Endothelial cell (in vitro differentiated cells): ENCODE data around the gene GLCCI1. TPM values are rescaled to one million over a fixed set of nuclear protein-coding genes. Genes with fewer than 3 reads are reported as not detected.
"Not testable (repeated sequence)": the region's sequence is repeated elsewhere in the genome, so short reads cannot be mapped to it uniquely, and the experiment has no call there.

Experiments used
- DNase-seq: peaks from one replicate; pipeline ENCODE4 v3.0.0; 2021; ENCODE audit warnings: low spot score
- H3K27ac Mint-ChIP-seq: one replicate; pipeline ENCODE4 v1.8.0; 2021; ENCODE audit warnings: mixed read lengths, inconsistent platforms; ENCODE audit not compliant: unreplicated experiment
- H3K27me3 Mint-ChIP-seq: one replicate; pipeline ENCODE4 v1.8.0; 2021; ENCODE audit warnings: mild to moderate bottlenecking, moderate library complexity, mixed read lengths, inconsistent platforms; ENCODE audit not compliant: unreplicated experiment
- H3K36me3 Mint-ChIP-seq: one replicate; pipeline ENCODE4 v1.8.0; 2021; ENCODE audit warnings: mild to moderate bottlenecking, low read depth, mixed read lengths, inconsistent platforms; ENCODE audit not compliant: unreplicated experiment
- H3K4me1 Mint-ChIP-seq: one replicate; pipeline ENCODE4 v1.8.0; 2021; ENCODE audit warnings: mild to moderate bottlenecking, mixed read lengths, inconsistent platforms; ENCODE audit not compliant: unreplicated experiment
- H3K4me3 Mint-ChIP-seq: one replicate; pipeline ENCODE4 v1.8.0; 2021; ENCODE audit warnings: mild to moderate bottlenecking, mixed read lengths, inconsistent platforms; ENCODE audit not compliant: unreplicated experiment
- H3K9me3 Mint-ChIP-seq: one replicate; pipeline ENCODE4 v1.8.0; 2021; ENCODE audit warnings: mixed read lengths, inconsistent platforms; ENCODE audit not compliant: unreplicated experiment
- total RNA-seq: library from RNA; stranded (reverse); fragmentation: NEBNext Ultra II Directional; extraction: Animal tissue kit (Norgen Biotek cat#: 25700); gene quantifications from one replicate; pipeline ENCODE4 v1.2.1, GENCODE V29; 2021; ENCODE audit not compliant: unreplicated experiment
- TF ChIP-seq, protein P1 (sequence below): fragments of 200-600 bp; sonication (generic); IDR thresholded peaks from one replicate; pipeline ENCODE4 v1.5.0; 2021; ENCODE audit warnings: antibody characterized with exemption; ENCODE audit not compliant: unreplicated experiment

The GLCCI1 gene
- total RNA-seq, 1 donor from 2014 or later: 13.8 TPM

DNA sequence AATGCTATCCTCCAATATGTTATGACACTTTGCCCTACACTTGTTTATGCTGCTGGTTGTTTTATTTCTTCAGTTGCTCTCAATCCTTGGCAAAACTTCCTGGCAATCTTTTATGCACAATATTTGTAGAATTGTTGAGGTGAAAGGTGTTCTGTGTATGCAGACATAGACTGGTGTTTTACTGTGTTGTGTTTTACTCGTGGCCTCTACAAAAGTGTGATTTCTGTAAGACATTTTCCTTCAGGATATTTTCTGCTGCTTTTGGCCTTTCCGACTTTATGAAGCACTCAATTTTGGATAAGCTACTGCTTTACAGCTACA is 21.8 kb downstream of the GLCCI1 start:
- DNase-seq: no peak
- Mint-ChIP-seq H3K4me1 (no peaks in the 10 kb centered on the region), H3K27ac (no peak overlapping the region), H3K27me3 (no peaks in the 10 kb centered on the region), H3K9me3 (no peaks in the 10 kb centered on the region), H3K4me3 (no peak overlapping the region), H3K36me3 (peaks cover 5% of the 10 kb centered on the region)
- TF ChIP-seq, protein P1, sequence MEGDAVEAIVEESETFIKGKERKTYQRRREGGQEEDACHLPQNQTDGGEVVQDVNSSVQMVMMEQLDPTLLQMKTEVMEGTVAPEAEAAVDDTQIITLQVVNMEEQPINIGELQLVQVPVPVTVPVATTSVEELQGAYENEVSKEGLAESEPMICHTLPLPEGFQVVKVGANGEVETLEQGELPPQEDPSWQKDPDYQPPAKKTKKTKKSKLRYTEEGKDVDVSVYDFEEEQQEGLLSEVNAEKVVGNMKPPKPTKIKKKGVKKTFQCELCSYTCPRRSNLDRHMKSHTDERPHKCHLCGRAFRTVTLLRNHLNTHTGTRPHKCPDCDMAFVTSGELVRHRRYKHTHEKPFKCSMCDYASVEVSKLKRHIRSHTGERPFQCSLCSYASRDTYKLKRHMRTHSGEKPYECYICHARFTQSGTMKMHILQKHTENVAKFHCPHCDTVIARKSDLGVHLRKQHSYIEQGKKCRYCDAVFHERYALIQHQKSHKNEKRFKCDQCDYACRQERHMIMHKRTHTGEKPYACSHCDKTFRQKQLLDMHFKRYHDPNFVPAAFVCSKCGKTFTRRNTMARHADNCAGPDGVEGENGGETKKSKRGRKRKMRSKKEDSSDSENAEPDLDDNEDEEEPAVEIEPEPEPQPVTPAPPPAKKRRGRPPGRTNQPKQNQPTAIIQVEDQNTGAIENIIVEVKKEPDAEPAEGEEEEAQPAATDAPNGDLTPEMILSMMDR: no peak

DNA sequence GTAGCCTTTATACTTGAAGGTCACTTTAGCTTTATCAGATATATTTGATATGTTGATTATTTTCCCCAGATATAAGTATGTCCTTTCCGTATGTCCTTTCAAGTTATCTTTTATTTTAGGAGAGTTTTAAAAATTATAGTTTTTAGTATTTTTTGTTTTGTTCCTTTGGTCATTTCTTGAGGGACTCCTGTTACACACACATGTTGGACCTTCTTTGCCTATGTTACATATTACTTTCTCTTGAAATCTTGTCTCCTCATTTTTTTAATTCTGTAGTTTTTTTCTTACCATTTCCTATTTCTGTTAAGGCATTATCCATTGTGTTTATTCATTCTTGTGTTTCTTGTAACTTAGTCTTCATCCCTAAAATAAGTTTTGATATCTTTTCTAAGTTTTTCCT is 23.9 kb downstream of the GLCCI1 start:
- Mint-ChIP-seq H3K36me3 (peaks cover 5% of the 10 kb centered on the region), H3K4me3 (no peak overlapping the region), H3K4me1 (no peaks in the 10 kb centered on the region), H3K9me3 (no peaks in the 10 kb centered on the region), H3K27ac (no peak overlapping the region), H3K27me3 (no peaks in the 10 kb centered on the region)
- TF ChIP-seq, protein P1: no peak
- no peak for DNase-seq

DNA sequence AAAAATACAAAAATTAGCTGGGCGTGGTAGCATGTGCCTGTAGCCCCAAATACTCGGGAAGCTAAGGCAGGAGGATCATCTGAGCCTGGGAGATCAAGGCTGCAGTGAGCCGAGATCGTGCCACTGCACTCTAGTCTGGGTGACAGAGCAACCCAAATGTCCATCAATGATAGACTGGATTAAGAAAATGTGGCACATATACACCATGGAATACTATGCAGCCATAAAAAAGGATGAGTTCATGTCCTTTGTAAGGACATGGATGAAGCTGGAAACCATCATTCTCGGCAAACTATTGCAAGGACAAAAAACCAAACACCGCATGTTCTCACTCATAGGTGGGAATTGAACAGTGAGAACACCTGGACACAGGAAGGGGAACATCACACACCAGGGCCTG is 26.8 kb downstream of the GLCCI1 start:
- not testable (repeated sequence) for H3K4me1 Mint-ChIP-seq, H3K36me3 Mint-ChIP-seq, H3K27me3 Mint-ChIP-seq, H3K27ac Mint-ChIP-seq, H3K9me3 Mint-ChIP-seq, DNase-seq, H3K4me3 Mint-ChIP-seq

DNA sequence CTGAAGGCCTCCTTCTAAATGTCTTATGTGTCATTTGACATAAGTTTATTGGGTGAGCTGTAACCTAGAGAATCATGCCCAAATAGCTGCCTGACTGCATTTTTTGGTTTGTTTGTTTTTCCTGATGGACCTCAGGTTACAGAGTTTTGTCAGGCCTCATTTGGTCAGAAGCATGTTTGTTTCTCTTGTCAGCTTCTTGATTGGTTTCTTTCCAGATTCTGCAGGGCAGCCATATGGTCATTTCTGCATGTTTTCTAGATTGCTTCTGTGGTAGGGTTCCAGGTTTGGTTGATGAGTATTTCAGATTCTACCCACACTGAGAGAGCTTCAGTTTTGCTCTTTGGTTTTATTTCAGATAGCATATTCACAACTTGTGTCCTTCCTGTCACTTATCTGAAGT is 28.0 kb downstream of the GLCCI1 start:
- no peak for DNase-seq
- Mint-ChIP-seq H3K4me1 (no peaks in the 10 kb centered on the region), H3K36me3 (peaks cover 5% of the 10 kb centered on the region), H3K27ac (no peak overlapping the region), H3K4me3 (no peak overlapping the region), H3K9me3 (no peaks in the 10 kb centered on the region), H3K27me3 (no peaks in the 10 kb centered on the region)
- TF ChIP-seq, protein P1: no peak

DNA sequence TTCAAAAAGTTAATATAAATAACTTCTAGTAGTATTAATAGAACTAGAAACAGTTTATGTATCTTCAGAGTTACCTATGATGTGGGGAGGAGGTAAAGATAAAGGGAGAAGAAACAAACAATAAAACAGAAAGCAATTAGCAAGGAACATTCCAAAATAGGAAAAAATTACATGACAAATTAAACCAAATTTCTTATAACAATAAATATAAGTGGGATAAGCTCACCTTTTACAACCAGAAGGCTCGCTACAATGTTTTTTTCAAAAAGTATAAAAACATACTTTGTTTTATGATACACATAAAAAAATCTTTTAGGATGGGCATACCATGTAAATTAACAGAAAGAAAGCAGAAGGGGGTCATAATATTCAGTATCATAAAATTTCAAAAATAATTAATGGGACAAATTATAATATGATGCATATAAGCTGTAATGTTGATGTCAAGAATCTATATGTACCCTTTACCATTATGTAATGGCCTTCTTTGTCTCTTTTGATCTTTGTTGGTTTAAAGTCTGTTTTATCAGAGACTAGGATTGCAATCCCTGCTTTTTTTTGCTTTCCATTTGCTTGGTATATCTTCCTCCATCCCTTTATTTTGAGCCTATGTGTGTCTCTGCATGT is 31.8 kb downstream of the GLCCI1 start:
- Mint-ChIP-seq H3K4me1 (no peaks in the 10 kb centered on the region), H3K27ac (no peak overlapping the region), H3K27me3 (no peaks in the 10 kb centered on the region), H3K36me3 (no peaks in the 10 kb centered on the region), H3K4me3 (no peak overlapping the region), H3K9me3 (no peaks in the 10 kb centered on the region)
- TF ChIP-seq, protein P1: no peak
- no peak for DNase-seq
